Fibroblast of skin of back (primary cell): ENCODE measurements around the gene BGN.

Experiments used
- DNase-seq: peaks from one replicate; pipeline ENCODE4 v3.0.0-alpha.2; 2013

The BGN gene

GRCh38 chrX:153530411-153531129, 35.8 kb downstream of the BGN start:
- no peak for DNase-seq

DNA sequence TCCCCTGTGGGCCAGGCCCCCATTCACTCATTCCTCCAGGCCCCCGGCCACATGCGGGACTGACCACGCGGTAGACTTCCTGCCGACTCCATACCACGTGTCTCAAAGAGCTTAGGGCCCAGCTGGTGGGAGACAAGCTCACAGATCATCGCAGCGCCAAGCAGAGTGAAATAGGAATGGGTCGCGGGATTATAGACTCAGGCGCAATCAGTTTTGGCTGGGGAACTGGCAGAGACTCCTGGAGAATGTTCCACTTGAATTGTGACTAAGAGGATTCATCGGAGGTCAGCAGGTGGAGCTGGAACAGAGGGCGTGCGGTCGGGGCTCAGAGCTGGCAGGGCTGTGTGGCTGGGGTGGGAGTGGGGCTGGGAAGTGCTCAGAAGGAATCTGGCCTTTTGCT, 38.3 kb downstream of the BGN start:
- no peak for DNase-seq

DNA sequence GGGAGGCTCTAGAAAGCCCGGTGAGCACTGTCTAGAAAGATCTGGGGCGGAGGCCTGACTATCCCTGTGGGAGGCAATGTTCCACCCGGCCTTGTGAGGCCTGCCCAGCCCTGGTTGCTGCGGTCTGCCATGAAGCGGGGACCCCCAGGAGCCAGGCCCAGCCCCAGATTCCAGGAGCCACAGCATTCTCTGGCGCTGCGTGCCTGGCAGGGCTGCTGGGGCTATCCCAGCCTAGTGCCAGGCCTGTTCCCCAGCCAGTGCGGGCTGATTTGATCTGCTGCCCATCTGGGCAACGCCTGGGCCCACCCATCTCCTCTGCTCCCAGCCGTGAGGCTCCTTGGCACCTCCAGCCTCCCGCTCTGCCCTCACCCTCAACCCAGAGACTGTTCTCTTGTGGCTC, 42.3 kb downstream of the BGN start:
- DNase-seq: no peak

GRCh38 chrX:153537526-153538295, 42.9 kb downstream of the BGN start:
- DNase-seq: no peak

GRCh38 chrX:153538424-153538823, 43.6 kb downstream of the BGN start:
- no peak for DNase-seq

DNA sequence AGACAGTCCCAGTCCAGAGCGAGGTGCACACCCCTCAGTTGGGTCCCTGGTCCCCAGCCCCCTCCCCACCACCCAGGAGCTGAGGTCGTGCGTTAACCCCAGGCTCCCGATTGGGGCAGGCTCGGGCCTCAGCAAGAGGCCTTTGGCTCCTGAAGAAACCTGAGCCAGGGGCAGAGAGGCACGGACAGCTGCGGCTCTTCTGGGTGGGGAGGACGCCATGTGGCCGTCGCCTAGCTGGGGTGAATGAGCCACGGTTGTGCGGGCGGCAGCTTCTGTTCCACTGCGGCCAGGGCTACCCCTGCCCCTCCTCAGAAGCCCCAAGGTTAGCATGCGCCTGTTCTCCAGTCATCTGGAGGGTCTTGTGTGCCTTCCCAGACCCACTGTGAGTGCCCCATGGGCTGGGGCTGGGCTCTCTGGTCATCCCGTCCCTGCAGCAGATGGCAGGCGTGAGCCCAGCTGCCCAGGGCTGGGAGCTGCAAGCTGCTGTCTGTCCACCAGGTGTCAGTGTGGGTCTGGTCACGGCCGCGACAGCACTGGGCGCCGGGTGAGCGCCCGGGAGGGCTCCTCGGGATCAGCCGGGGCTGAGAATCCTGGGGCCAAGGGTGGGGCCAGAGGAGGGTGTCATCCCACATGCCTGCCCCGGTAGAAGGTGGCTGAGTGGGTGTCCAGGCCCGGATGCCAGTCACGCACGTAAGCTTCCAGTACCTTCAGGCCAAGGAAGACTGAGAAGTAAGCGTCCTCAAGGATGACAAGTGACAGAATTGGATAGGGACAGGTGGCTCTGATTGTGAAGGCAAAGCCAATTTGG, 44.6 kb downstream of the BGN start:
- peak; percentile 44 for DNase-seq

GRCh38 chrX:153539979-153540358, 45.2 kb downstream of the BGN start:
- no peak for DNase-seq

DNA sequence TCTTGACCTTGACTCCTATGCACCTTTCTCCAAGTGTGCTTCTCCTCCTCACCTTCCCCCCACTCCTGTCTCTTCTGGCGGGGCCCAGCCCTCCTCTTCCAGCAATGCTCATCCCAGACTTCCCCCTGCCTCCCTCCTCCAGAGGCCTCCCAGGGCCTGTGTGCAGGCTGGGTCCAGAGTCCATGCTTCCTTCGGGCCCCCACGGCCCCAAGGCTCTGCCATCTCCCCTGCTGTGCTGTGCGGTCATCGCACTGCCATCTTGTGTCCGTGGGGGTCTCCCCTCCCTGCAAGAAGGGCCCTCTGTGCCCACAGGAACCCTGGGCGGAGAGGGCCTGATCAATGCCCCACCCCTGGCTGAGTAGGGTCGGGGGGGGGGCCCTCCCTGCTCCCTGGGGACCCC, 49.9 kb downstream of the BGN start:
- no peak for DNase-seq

DNA sequence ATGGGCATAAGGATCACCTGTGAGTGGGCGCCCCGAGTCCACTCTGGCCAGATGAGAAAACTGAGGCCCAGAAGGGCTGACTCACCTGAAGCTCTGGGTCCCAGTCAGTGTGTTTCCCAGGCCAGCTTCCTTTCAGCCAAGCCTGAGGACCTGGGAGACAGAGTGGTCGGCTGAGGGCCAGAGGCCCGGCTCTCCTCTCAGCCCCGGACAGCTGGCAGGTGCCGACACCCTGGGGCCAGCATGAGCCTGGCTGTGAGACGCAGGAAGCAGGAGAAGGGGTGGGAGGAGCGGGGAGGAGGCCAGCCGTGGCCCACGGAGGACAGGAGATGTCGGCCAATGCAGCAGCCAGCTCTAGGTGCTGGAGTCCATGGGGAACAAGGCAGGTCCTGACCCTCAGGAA, 51.6 kb downstream of the BGN start:
- DNase-seq: no peak

GRCh38 chrX:153547195-153547594, 52.4 kb downstream of the BGN start:
- DNase-seq: no peak

GRCh38 chrX:153549231-153549630, 54.5 kb downstream of the BGN start:
- DNase-seq: no peak

GRCh38 chrX:153549807-153550206, 55.0 kb downstream of the BGN start:
- DNase-seq: no peak

- DNase-seq: peak; percentile 3
These were observed 56.4 kb downstream of the BGN start for GRCh38 chrX:153551135-153551534.

DNA sequence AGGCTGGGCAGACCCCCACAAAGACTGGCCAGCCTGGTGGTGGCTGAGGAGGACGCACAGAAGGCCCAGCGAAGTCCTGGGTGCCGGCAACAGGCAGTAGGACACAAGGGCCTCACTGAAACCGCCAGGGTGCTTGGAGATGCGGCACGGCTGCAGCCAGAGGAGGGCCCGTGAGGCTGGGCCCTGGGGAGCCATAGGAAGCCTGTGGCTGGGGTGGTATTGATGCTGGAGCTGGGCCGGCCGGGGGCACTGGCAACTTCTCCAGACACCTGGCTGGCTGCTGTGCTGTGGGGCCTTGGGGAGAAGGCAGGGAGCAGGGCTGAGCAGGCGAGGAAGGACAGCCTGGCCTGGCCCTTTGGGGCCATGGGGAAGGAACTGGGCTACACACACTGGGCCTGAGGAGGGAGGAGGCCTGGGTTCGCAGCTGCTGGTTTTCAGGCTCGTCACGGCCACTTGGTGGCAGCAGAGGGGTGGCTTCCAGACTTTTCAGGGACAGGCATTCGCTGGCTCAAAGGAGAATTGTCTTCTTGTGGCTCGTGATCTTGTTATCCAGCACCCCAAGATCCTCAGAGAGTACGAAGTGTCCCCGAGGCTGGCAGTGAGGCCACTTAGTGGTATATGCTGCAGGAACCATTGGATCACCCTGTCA, 59.9 kb downstream of the BGN start:
- DNase-seq: peak; percentile 33

DNA sequence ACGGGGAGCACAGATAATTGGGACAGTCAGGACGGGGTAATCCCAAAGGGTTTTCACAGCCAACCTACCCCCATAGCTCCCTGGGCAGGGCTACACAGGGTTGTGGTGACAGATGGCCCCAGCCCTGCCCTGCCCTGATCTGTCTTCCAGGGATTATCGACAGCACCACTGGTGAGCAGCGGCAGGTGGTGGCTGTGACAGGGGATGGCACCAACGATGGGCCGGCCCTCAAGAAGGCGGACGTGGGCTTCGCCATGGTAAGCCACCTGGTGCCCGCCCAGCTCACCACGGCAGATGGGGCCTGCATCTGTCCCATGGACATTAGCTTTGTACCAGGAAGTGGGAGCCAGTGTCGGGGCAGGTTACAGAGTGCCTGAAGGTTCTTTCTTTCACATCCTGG, 62.0 kb downstream of the BGN start:
- no peak for DNase-seq

GRCh38 chrX:153557618-153558355, 63.0 kb downstream of the BGN start:
- DNase-seq: no peak
